ENCODE data around the gene CCDC47.

The CCDC47 gene

DNA sequence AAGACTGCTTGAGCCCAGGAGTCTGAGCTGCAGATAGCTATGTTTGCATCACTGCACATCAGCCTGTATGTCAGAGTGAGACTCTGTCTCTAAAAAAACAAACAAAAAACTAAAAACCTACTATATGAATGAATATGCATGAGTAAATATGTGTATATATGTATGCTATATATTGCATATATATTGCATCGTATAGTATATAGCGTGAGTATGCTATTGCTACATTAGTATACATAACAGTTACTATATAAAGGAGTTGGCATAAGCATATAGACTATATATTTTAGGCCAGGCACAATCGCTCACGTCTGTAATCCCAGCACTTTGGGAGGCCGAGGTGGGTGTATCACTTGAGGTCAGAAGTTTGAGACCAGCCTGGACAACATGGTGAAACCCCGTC, 16.7 kb upstream of the CCDC47 start (continued):
- TF ChIP-seq, protein P1, sequence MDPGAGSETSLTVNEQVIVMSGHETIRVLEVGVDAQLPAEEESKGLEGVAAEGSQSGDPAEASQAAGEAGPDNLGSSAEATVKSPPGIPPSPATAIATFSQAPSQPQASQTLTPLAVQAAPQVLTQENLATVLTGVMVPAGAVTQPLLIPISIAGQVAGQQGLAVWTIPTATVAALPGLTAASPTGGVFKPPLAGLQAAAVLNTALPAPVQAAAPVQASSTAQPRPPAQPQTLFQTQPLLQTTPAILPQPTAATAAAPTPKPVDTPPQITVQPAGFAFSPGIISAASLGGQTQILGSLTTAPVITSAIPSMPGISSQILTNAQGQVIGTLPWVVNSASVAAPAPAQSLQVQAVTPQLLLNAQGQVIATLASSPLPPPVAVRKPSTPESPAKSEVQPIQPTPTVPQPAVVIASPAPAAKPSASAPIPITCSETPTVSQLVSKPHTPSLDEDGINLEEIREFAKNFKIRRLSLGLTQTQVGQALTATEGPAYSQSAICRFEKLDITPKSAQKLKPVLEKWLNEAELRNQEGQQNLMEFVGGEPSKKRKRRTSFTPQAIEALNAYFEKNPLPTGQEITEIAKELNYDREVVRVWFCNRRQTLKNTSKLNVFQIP (CRISPR knock-in tag; IDR thresholded peaks at IDR 0.05; ENCODE audit: borderline replicate concordance, low read depth), result no peak

DNA sequence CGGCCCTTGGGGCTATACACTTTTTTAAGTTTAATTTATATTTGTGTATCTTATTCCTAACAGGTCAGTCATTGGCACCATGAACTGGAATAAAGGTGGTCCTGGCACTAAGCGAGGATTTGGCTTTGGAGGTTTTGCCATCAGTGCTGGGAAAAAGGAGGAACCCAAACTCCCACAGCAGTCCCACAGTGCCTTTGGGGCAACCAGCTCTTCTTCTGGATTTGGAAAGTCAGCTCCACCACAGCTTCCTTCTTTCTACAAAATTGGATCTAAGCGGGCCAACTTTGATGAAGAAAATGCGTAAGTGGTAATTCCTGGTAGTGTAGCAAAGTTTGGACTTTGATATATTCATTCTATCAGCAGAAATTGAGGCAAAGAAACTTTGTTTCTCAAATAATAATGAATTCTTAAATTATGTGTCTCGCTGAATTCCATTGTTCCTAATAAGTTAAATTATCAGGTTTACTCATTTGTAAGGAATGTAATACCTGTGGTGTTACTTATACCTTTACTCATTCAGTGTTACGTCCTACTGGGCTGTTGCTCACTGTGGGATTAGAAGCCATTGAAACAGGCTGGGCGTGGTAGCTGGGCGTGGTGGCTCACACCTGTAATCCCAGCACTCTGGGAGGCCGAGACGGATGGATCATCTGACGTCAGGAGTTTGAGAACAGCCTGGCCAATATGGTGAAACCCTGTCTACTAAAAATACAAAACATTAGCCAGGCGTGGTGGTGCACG, 13.7 kb upstream of the CCDC47 start:
- no peak for ATAC-seq
- TF ChIP-seq ARNTL (CRISPR knock-in tag; IDR thresholded peaks at IDR 0.05; ENCODE audit: borderline replicate concordance, low read depth) (no peak), ZNF8 (CRISPR knock-in tag; IDR thresholded peaks at IDR 0.05) (no peak), ESRRG (CRISPR knock-in tag; IDR thresholded peaks at IDR 0.05) (no peak), RARB (CRISPR knock-in tag; IDR thresholded peaks at IDR 0.05) (no peak), PPARA (CRISPR knock-in tag; IDR thresholded peaks at IDR 0.05; ENCODE audit: borderline replicate concordance) (no peak), OSR1 (CRISPR knock-in tag; IDR thresholded peaks at IDR 0.05) (no peak), GLIS3 (CRISPR knock-in tag; IDR thresholded peaks at IDR 0.05) (no peak), BACH2 (CRISPR knock-in tag; IDR thresholded peaks at IDR 0.05; ENCODE audit: borderline replicate concordance) (no peak), TCF4 (CRISPR knock-in tag; IDR thresholded peaks at IDR 0.05; ENCODE audit: borderline replicate concordance) (no peak)
- TF ChIP-seq, protein P2, sequence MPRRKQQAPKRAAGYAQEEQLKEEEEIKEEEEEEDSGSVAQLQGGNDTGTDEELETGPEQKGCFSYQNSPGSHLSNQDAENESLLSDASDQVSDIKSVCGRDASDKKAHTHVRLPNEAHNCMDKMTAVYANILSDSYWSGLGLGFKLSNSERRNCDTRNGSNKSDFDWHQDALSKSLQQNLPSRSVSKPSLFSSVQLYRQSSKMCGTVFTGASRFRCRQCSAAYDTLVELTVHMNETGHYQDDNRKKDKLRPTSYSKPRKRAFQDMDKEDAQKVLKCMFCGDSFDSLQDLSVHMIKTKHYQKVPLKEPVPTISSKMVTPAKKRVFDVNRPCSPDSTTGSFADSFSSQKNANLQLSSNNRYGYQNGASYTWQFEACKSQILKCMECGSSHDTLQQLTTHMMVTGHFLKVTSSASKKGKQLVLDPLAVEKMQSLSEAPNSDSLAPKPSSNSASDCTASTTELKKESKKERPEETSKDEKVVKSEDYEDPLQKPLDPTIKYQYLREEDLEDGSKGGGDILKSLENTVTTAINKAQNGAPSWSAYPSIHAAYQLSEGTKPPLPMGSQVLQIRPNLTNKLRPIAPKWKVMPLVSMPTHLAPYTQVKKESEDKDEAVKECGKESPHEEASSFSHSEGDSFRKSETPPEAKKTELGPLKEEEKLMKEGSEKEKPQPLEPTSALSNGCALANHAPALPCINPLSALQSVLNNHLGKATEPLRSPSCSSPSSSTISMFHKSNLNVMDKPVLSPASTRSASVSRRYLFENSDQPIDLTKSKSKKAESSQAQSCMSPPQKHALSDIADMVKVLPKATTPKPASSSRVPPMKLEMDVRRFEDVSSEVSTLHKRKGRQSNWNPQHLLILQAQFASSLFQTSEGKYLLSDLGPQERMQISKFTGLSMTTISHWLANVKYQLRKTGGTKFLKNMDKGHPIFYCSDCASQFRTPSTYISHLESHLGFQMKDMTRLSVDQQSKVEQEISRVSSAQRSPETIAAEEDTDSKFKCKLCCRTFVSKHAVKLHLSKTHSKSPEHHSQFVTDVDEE (CRISPR knock-in tag; IDR thresholded peaks at IDR 0.05), result no peak

DNA sequence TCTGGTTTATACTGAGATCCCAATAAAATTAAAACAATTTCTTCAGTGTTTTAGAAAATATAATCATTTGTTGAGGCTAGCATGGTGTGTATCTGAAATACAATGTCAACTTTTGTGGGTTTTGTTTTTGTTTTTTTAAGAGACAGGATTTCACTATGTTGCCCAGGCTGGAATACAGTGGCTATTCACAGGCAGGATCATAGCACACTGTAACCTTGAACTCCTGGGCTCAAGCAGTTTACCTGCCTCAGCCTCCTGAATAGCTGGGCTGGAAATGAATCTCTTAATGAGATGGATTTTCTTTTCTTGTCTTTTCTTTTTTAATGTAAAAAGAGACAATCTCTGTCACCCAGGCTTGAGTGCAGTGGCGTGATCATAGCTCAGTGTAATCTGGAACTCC, 12.7 kb upstream of the CCDC47 start:
- TF ChIP-seq ZNF565 (CRISPR knock-in tag; conservative IDR thresholded peaks at IDR 0.05; ENCODE audit: low read depth) (no peak), PPARA (CRISPR knock-in tag; IDR thresholded peaks at IDR 0.05; ENCODE audit: borderline replicate concordance) (no peak), OSR1 (CRISPR knock-in tag; IDR thresholded peaks at IDR 0.05) (no peak), TOX (CRISPR knock-in tag; IDR thresholded peaks at IDR 0.05; ENCODE audit: borderline replicate concordance) (no peak), BACH2 (CRISPR knock-in tag; IDR thresholded peaks at IDR 0.05; ENCODE audit: borderline replicate concordance) (no peak), ARNTL (CRISPR knock-in tag; IDR thresholded peaks at IDR 0.05; ENCODE audit: borderline replicate concordance, low read depth) (no peak), ZC3H10 (CRISPR knock-in tag; IDR thresholded peaks at IDR 0.05) (no peak), ZFP3 (CRISPR knock-in tag; IDR thresholded peaks at IDR 0.05) (no peak), RARB (CRISPR knock-in tag; IDR thresholded peaks at IDR 0.05) (no peak), TCF4 (CRISPR knock-in tag; IDR thresholded peaks at IDR 0.05; ENCODE audit: borderline replicate concordance) (no peak), ESRRG (CRISPR knock-in tag; IDR thresholded peaks at IDR 0.05) (no peak), GLIS3 (CRISPR knock-in tag; IDR thresholded peaks at IDR 0.05) (no peak), ZNF8 (CRISPR knock-in tag; IDR thresholded peaks at IDR 0.05) (no peak), SNAI2 (CRISPR knock-in tag; IDR thresholded peaks at IDR 0.05) (no peak), CSDC2 (CRISPR knock-in tag; IDR thresholded peaks at IDR 0.05) (no peak)
- TF ChIP-seq, protein P3, sequence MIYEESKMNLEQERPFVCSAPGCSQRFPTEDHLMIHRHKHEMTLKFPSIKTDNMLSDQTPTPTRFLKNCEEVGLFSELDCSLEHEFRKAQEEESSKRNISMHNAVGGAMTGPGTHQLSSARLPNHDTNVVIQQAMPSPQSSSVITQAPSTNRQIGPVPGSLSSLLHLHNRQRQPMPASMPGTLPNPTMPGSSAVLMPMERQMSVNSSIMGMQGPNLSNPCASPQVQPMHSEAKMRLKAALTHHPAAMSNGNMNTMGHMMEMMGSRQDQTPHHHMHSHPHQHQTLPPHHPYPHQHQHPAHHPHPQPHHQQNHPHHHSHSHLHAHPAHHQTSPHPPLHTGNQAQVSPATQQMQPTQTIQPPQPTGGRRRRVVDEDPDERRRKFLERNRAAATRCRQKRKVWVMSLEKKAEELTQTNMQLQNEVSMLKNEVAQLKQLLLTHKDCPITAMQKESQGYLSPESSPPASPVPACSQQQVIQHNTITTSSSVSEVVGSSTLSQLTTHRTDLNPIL (CRISPR knock-in tag; IDR thresholded peaks at IDR 0.05; ENCODE audit: low read depth), result no peak
- TF ChIP-seq, protein P1 (CRISPR knock-in tag; IDR thresholded peaks at IDR 0.05; ENCODE audit: borderline replicate concordance, low read depth), result no peak
- TF ChIP-seq, protein P2 (CRISPR knock-in tag; IDR thresholded peaks at IDR 0.05), result no peak
- TF ChIP-seq, protein P4, sequence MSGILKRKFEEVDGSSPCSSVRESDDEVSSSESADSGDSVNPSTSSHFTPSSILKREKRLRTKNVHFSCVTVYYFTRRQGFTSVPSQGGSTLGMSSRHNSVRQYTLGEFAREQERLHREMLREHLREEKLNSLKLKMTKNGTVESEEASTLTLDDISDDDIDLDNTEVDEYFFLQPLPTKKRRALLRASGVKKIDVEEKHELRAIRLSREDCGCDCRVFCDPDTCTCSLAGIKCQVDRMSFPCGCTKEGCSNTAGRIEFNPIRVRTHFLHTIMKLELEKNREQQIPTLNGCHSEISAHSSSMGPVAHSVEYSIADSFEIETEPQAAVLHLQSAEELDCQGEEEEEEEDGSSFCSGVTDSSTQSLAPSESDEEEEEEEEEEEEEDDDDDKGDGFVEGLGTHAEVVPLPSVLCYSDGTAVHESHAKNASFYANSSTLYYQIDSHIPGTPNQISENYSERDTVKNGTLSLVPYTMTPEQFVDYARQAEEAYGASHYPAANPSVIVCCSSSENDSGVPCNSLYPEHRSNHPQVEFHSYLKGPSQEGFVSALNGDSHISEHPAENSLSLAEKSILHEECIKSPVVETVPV (CRISPR knock-in tag; IDR thresholded peaks at IDR 0.05), result no peak
- TF ChIP-seq, protein P5, sequence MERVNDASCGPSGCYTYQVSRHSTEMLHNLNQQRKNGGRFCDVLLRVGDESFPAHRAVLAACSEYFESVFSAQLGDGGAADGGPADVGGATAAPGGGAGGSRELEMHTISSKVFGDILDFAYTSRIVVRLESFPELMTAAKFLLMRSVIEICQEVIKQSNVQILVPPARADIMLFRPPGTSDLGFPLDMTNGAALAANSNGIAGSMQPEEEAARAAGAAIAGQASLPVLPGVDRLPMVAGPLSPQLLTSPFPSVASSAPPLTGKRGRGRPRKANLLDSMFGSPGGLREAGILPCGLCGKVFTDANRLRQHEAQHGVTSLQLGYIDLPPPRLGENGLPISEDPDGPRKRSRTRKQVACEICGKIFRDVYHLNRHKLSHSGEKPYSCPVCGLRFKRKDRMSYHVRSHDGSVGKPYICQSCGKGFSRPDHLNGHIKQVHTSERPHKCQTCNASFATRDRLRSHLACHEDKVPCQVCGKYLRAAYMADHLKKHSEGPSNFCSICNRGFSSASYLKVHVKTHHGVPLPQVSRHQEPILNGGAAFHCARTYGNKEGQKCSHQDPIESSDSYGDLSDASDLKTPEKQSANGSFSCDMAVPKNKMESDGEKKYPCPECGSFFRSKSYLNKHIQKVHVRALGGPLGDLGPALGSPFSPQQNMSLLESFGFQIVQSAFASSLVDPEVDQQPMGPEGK (CRISPR knock-in tag; IDR thresholded peaks at IDR 0.05; ENCODE audit: borderline replicate concordance), result no peak
- no peak for ATAC-seq
